GM19328 (cell line): ENCODE data around the gene FSTL4.

Source experiments
- ATAC-seq: cut with Tn5 transposase; IDR thresholded peaks from one replicate; pipeline ENCODE4 v1.9.1; 2021; ENCODE audit warnings: mild to moderate bottlenecking, moderate library complexity; ENCODE audit not compliant: unreplicated experiment

Gene FSTL4

GRCh38 chr5:133612249-133612860 is at the start of gene FSTL4:
Gene FSTL4 (minus strand): TSS chr5:133612541.
- ATAC-seq = no peak

- ATAC-seq = no peak
Measured at GRCh38 chr5:133661389-133661788, 49.0 kb upstream of the FSTL4 start.

GRCh38 chr5:133658327-133658726 is 46.0 kb upstream of the FSTL4 start:
- ATAC-seq = no peak

- ATAC-seq = no peak
Measured at GRCh38 chr5:133657036-133657435, 44.7 kb upstream of the FSTL4 start.

- ATAC-seq = no peak
Measured at GRCh38 chr5:133655966-133656365, 43.6 kb upstream of the FSTL4 start.

GRCh38 chr5:133653760-133654049 is 41.4 kb upstream of the FSTL4 start:
- ATAC-seq = no peak

GRCh38 chr5:133652951-133653759 is 40.8 kb upstream of the FSTL4 start:
- no peak for ATAC-seq

GRCh38 chr5:133644000-133644865 is 31.9 kb upstream of the FSTL4 start:
- no peak for ATAC-seq

GRCh38 chr5:133643365-133643764 is 31.0 kb upstream of the FSTL4 start:
- ATAC-seq = no peak

- no peak for ATAC-seq
Measured at GRCh38 chr5:133642153-133642722, 29.9 kb upstream of the FSTL4 start.

GRCh38 chr5:133641683-133642082 is 29.3 kb upstream of the FSTL4 start:
- no peak for ATAC-seq

- ATAC-seq = no peak
Measured at GRCh38 chr5:133639850-133640528, 27.6 kb upstream of the FSTL4 start.

GRCh38 chr5:133638436-133638835 is 26.1 kb upstream of the FSTL4 start:
- no peak for ATAC-seq

GRCh38 chr5:133637206-133637605 is 24.9 kb upstream of the FSTL4 start:
- ATAC-seq = no peak

- ATAC-seq = no peak
Measured at GRCh38 chr5:133635051-133635450, 22.7 kb upstream of the FSTL4 start.

GRCh38 chr5:133627180-133627579 is 14.8 kb upstream of the FSTL4 start:
- ATAC-seq = no peak

GRCh38 chr5:133624316-133624715 is 12.0 kb upstream of the FSTL4 start:
- ATAC-seq = no peak

- ATAC-seq = no peak
Measured at GRCh38 chr5:133618141-133618540, 5.8 kb upstream of the FSTL4 start.

- ATAC-seq = no peak
Measured at GRCh38 chr5:133613743-133614142, 1.4 kb upstream of the FSTL4 start.

- no peak for ATAC-seq
Measured at GRCh38 chr5:133613184-133613583, 843 bp upstream of the FSTL4 start.
